Activated T-helper 2 cell treated with anti-CD3 and anti-CD28 coated beads, Interferon-gamma antibody, Interleukin-2, Interleukin-4, amounts not matched to agents 10 μg/mL and 5 μg/mL and 100 μg/mL, durations not matched to agents 14 hours and 24 hours and 36 hours (primary cell): ENCODE measurements around the gene CAMTA1. TPM values are rescaled to one million over a fixed set of nuclear protein-coding genes. Genes with fewer than 3 reads are reported as not detected.
"Not testable (repeated sequence)": the region's sequence is repeated elsewhere in the genome, so short reads cannot be mapped to it uniquely, and the experiment has no call there.

Experiments used
- DNase-seq: peaks from one replicate; pipeline ENCODE4 v3.0.0; 2021; ENCODE audit warnings: low spot score
- H3K27ac Mint-ChIP-seq: one replicate; pipeline ENCODE4 v1.8.0; 2021; ENCODE audit warnings: mixed read lengths
- H3K27me3 Mint-ChIP-seq: one replicate; pipeline ENCODE4 v1.8.0; 2021; ENCODE audit warnings: low read depth, mixed read lengths
- H3K36me3 Mint-ChIP-seq: one replicate; pipeline ENCODE4 v1.8.0; 2021; ENCODE audit warnings: low read depth, mixed read lengths
- H3K4me1 Mint-ChIP-seq: one replicate; pipeline ENCODE4 v1.8.0; 2021; ENCODE audit warnings: low read depth, mixed read lengths
- H3K4me3 Mint-ChIP-seq: one replicate; pipeline ENCODE4 v1.8.0; 2021; ENCODE audit warnings: low read depth, mild to moderate bottlenecking, moderate library complexity, mixed read lengths
- H3K9me3 Mint-ChIP-seq: one replicate; pipeline ENCODE4 v1.8.0; 2021; ENCODE audit warnings: mixed read lengths
- intact Hi-C: fragments of 100-400 bp; cut with micrococcal nuclease; formaldehyde crosslinking; loops from one replicate; pipeline ENCODE4 v1.15.1; 2023
- total RNA-seq: library from RNA; stranded (reverse); gene quantifications from 2 replicates; pipeline ENCODE4 v1.2.3, GENCODE V29; 2022

The CAMTA1 gene
- total RNA-seq, 1 donor from 2014 or later = 62.9 TPM

DNA sequence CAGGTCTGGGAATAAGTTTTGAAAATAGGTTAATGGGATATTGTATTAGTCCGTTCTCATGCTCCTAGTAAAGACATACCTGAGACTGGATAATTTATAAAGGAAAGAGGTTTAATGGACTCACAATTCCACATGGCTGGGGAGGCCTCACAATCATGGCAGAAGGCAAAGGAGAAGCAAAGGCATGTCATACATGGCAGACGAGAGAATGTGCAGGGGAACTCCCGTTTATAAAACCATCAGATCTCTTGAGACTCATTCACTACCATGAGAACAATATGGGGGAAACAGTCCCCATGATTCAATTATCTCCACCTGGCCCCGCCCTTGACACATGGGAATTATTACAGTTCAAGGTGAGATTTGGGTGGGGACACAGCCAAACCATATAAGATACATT is 60.5 kb downstream of the CAMTA1 start:
- H3K27ac Mint-ChIP-seq, H3K27me3 Mint-ChIP-seq, H3K9me3 Mint-ChIP-seq, intact Hi-C loops, DNase-seq, H3K4me3 Mint-ChIP-seq, H3K4me1 Mint-ChIP-seq: not testable (repeated sequence)
- peaks cover 22% of the 10 kb centered on the region for H3K36me3 Mint-ChIP-seq

DNA sequence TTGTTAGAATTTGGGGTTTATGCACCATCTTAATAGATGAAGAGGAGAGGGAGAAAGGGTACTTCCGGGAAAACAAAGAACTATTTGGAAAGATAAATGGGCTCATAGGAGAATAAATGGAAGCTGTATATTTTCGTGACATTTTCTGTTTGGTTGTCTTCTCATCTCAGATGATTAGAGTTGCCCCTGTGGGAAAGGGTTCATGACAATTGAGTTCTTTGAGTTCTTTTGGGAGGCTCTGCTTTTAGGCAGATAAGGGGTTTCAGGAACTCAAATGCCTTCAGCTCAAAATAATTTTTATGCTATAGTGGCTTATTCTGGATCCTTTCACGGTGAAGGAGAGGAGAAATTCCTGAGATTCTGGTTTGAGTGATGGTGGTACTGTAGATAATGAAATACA is 63.6 kb downstream of the CAMTA1 start:
- peaks cover 7% of the 10 kb centered on the region for H3K9me3 Mint-ChIP-seq
- H3K27ac Mint-ChIP-seq = no peak overlapping the region
- H3K36me3 Mint-ChIP-seq = peaks cover 28% of the 10 kb centered on the region
- DNase-seq = no peak
- no peaks in the 10 kb centered on the region for H3K4me1 Mint-ChIP-seq
- no peaks in the 10 kb centered on the region for H3K27me3 Mint-ChIP-seq
- intact Hi-C loops = no loop called here
- no peak overlapping the region for H3K4me3 Mint-ChIP-seq

DNA sequence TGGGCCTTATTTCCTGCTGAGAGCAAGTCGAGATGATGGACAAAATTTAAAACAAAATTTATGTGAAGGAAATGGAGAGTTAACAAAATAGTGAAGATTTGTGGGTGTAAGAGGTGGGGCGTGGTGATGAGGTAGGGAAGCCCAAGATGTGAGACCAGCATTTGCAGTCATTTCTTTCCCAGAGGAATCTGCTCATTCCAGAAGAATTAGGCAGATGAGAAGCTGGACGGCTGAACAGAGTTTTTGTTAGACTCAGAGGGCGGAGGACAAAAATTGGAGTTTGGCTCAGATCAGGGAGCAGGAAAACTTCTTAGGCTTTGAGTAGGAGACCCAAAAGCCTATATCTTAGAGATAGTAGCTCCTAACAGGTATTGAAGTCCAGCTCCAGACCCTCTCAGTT is 65.3 kb downstream of the CAMTA1 start:
- H3K4me1 Mint-ChIP-seq = no peaks in the 10 kb centered on the region
- no peaks in the 10 kb centered on the region for H3K27me3 Mint-ChIP-seq
- peaks cover 23% of the 10 kb centered on the region for H3K36me3 Mint-ChIP-seq
- no peak overlapping the region for H3K27ac Mint-ChIP-seq
- no peak overlapping the region for H3K4me3 Mint-ChIP-seq
- DNase-seq = no peak
- intact Hi-C loops = no loop called here
- peaks cover 3% of the 10 kb centered on the region for H3K9me3 Mint-ChIP-seq

DNA sequence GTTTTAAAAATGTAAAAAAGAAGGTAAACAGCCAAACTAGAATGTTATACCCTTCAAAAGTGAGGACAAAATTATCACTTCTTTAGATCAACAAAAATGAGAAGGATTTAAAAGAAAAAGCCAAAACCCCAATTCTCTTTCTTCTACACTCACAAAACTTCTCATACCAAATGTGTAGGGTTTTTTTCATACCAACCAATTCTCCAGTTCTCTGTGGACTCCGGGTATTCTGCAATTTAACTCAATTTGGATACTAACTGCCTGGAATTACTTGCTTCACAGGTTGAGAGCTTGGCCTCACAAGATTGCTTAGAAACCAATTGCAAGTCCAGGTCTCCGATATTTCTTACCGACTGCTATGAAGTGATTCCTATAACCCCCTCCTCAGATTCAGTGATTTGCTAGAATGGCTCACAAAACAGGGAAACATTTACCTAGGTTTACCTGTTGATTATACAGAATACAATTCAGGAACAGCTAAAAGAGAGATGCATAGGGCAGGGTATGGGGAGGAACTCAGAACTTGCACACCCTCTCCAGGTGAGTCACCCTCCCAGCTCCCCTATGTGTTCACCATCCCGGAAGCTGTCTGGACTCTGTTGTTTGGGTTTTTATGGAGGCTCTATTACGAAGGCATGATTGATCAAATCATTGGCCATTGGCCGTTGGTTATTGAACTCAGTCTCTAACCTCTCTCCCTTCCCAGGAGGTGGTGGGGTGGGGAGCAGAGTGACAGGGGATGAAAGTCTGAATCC is 67.1 kb downstream of the CAMTA1 start:
- no peak for DNase-seq
- H3K4me1 Mint-ChIP-seq = no peaks in the 10 kb centered on the region
- H3K4me3 Mint-ChIP-seq = no peak overlapping the region
- no peaks in the 10 kb centered on the region for H3K9me3 Mint-ChIP-seq
- peaks cover 12% of the 10 kb centered on the region for H3K36me3 Mint-ChIP-seq
- no peaks in the 10 kb centered on the region for H3K27me3 Mint-ChIP-seq
- H3K27ac Mint-ChIP-seq = no peak overlapping the region
- intact Hi-C loops = no loop called here

DNA sequence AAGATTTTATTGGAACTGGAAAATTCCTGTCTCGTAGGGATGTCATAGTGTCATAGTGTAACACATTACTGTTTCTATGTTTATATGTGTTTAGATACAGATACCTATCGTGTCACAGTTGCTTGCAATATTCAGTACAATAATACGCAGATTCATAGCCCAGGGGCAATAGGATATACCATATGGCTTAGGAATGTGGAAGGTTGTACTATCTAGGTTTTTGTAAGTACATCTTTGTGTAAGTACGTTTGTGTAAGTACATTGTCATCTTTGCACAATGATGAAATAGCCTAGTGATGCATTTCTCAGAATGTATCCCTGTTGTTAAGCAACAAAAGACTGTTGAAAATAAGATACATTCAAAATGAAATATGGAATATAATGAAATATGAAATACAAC is 68.9 kb downstream of the CAMTA1 start:
- H3K27me3 Mint-ChIP-seq = no peaks in the 10 kb centered on the region
- peaks cover 11% of the 10 kb centered on the region for H3K36me3 Mint-ChIP-seq
- intact Hi-C loops = no loop called here
- no peaks in the 10 kb centered on the region for H3K9me3 Mint-ChIP-seq
- no peak for DNase-seq
- H3K4me1 Mint-ChIP-seq = no peaks in the 10 kb centered on the region
- H3K27ac Mint-ChIP-seq = no peak overlapping the region
- no peak overlapping the region for H3K4me3 Mint-ChIP-seq

DNA sequence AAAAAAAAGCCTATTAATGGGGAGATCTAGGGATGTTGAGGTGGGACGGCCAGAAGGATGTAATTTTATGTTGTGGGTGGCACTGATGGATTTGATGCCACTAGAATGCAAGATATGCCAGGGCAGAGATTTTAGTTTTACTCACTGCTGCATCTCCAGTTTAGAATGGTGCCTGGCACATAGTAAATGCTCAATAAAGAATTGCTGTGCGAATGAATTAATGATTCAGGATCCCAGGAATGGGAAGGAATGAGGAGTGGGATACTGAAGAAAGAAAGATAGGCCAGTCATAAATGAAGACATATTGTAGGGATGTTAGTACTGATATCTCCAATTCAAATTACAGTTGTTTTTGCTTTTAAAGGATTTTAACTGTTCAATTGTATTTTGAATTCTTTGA is 72.6 kb downstream of the CAMTA1 start:
- H3K27me3 Mint-ChIP-seq = no peaks in the 10 kb centered on the region
- intact Hi-C loops = no loop called here
- peaks cover 7% of the 10 kb centered on the region for H3K4me1 Mint-ChIP-seq
- no peak overlapping the region for H3K27ac Mint-ChIP-seq
- H3K9me3 Mint-ChIP-seq = no peaks in the 10 kb centered on the region
- peaks cover 7% of the 10 kb centered on the region for H3K36me3 Mint-ChIP-seq
- H3K4me3 Mint-ChIP-seq = no peak overlapping the region
- DNase-seq = no peak

DNA sequence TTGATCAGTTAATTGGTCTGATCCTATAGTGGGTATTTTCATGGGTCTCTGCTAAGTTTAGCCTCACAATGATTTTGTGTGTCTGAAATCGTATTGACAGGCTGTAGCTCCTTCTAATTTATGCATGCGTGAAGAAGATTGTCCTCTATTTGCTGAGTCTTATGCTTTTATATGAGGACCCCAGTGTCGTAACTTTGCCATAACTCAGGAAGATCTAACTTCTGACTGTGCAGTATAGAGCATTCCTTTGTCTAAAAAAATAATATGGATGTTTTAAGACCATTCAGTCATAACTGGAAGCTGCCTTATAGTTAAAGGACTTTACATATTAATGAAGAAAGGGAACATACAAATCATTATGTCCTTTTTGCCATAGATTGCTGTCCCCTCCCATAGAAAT is 73.3 kb downstream of the CAMTA1 start:
- intact Hi-C loops = no loop called here
- no peaks in the 10 kb centered on the region for H3K27me3 Mint-ChIP-seq
- no peak overlapping the region for H3K27ac Mint-ChIP-seq
- DNase-seq = no peak
- peaks cover 5% of the 10 kb centered on the region for H3K36me3 Mint-ChIP-seq
- no peaks in the 10 kb centered on the region for H3K9me3 Mint-ChIP-seq
- peaks cover 7% of the 10 kb centered on the region for H3K4me1 Mint-ChIP-seq
- no peak overlapping the region for H3K4me3 Mint-ChIP-seq

DNA sequence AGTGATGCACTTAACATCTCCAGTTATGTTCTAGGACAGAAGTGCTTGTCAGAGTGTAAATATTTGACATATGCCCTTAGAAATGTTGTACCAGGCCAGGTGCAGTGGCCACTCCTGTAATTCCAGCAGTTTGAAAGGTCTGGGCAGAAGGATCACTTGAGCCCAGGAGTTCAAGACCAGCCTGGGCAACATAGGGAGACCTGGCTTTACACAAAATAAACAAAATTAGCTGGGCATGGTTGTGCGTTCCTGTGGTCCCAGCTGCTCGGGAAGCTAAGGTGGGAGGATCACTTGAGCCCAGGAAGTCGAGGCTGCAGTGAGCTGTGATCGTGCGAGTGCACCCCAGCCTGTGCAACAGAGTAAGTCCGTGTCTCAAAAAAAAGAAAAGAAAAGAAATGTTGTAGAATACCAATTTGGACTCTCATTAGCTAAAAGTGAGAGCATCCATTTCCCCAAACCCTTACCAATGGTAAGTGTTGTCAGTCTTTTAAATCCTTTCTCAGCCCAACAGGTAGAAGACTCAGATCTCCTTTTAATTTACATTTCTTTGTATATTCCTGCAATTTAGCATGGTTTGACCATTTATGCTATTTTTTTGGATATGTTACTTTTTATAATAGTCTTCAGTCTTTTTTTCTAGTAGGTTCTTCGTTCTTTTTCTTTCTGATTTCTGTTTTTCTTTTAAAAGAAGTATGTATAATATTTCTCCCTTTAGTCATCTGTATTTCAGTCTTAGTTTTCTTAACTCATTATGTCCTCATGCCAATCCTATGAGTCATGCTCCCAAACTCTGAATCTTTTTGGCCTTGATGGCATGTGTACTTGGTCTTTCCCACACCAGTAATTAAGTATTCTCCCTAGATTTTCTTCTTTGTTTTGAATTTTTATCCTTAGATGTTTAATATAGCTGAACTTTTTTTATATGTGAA is 74.4 kb downstream of the CAMTA1 start:
- Mint-ChIP-seq H3K9me3 (no peaks in the 10 kb centered on the region), H3K27me3 (no peaks in the 10 kb centered on the region), H3K4me3 (no peak overlapping the region), H3K4me1 (peaks cover 7% of the 10 kb centered on the region), H3K36me3 (peaks cover 8% of the 10 kb centered on the region), H3K27ac (no peak overlapping the region)
- intact Hi-C loops = no loop called here
- DNase-seq = no peak

DNA sequence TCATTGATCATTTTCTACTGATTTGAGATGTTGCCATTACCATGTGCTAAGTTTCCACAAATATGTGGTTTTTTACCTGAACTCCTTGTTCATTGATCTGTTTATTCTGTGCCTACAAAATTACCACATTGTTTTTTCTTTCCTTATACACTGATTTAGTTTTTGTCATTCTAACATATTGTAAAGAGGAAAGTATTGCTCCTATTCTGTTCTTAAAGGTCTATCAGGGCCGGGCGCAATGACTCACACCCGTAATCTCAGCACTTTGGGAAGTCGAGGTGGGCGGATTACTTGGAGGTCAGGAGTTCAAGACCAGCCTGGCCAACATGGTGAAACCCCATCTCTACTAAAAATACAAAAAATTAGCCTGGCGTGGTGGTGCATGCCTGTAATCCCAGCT is 75.1 kb downstream of the CAMTA1 start:
- Mint-ChIP-seq H3K27me3 (no peaks in the 10 kb centered on the region), H3K9me3 (no peaks in the 10 kb centered on the region), H3K4me1 (peaks cover 7% of the 10 kb centered on the region), H3K27ac (no peak overlapping the region), H3K4me3 (no peak overlapping the region), H3K36me3 (peaks cover 4% of the 10 kb centered on the region)
- DNase-seq = no peak
- intact Hi-C loops = no loop called here

DNA sequence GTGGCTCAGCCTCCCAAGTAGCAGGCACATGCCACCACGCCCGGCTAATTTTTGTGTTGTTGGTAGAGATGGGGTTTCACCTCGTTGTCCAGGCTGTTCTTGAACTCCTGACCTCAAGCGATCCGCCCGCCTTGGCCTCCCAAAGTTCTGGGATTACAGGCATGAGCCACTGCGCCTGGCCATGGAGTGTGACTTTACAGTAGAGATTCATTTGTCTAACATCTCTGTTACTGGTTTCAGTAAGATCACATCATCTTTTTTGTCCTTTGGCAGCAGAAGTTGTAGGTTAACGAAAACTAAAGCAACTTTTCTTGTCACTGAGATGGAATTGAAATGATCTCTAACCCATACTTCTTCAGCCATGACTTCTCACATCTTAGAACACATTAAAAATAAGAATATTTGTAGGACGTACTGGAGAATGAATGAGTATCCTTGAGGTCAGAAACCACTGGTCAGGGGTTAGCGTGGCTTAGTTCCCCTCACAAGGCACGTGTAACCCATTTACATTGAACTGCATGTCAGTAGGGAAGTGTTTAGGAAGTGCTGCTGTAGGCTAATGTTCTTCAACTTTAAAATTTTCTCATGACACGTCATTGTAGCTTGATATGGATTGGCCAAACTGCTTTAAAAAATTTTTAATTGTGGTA is 75.9 kb downstream of the CAMTA1 start:
- Mint-ChIP-seq H3K36me3 (peaks cover 3% of the 10 kb centered on the region), H3K9me3 (no peaks in the 10 kb centered on the region)

DNA sequence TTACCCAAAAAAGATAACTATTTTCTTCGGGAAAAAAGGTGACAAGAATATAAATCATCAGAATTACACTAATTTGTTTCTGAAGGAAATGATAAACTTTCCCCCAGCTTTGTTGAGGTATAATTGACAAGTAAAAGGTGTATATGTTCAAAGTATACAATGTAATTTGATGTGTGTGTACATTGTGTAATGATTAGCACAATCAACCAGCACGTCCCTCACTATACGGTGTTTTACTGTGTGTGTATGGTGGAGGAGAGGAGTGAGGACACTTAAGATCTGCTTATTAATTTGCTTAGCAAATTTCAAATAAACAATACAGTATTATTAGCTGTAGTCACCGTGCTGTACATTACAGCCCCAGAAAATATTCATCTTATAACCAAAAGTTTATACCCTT is 77.7 kb downstream of the CAMTA1 start:
- H3K4me1 Mint-ChIP-seq = peaks cover 7% of the 10 kb centered on the region
- H3K27me3 Mint-ChIP-seq = no peaks in the 10 kb centered on the region
- intact Hi-C loops = no loop called here
- DNase-seq = no peak
- no peak overlapping the region for H3K27ac Mint-ChIP-seq
- H3K9me3 Mint-ChIP-seq = no peaks in the 10 kb centered on the region
- peaks cover 3% of the 10 kb centered on the region for H3K36me3 Mint-ChIP-seq
- H3K4me3 Mint-ChIP-seq = no peak overlapping the region

More for the DNA sequence above, 75.9 kb downstream of the CAMTA1 start:
- intact Hi-C loops = no loop called here
- Mint-ChIP-seq H3K27ac (no peak overlapping the region), H3K4me3 (no peak overlapping the region), H3K4me1 (peaks cover 7% of the 10 kb centered on the region), H3K27me3 (no peaks in the 10 kb centered on the region)
- no peak for DNase-seq

DNA sequence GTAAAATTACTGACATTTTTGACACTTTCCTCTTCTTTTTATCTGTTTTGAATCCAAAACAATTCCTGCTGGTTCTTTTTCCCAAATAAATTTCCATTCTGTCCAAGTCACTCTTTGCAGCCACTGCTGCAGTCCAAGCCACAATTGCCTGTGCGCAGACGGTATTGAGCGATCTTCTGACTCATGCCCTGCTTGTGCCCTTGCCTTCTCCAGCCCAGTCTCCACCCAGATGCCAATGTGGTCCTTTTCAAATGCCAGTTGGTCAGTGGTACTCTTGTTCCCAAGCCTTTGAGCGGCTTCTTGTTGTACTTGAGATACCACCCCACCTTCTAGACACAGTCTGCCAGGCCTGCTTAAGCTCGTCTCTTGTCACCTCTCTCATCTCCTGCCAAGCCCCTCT is 78.9 kb downstream of the CAMTA1 start:
- peaks cover 11% of the 10 kb centered on the region for H3K4me1 Mint-ChIP-seq
- no peak overlapping the region for H3K27ac Mint-ChIP-seq
- no peak overlapping the region for H3K4me3 Mint-ChIP-seq
- no peaks in the 10 kb centered on the region for H3K9me3 Mint-ChIP-seq
- no peak for DNase-seq
- intact Hi-C loops = no loop called here
- peaks cover 3% of the 10 kb centered on the region for H3K36me3 Mint-ChIP-seq
- no peaks in the 10 kb centered on the region for H3K27me3 Mint-ChIP-seq

DNA sequence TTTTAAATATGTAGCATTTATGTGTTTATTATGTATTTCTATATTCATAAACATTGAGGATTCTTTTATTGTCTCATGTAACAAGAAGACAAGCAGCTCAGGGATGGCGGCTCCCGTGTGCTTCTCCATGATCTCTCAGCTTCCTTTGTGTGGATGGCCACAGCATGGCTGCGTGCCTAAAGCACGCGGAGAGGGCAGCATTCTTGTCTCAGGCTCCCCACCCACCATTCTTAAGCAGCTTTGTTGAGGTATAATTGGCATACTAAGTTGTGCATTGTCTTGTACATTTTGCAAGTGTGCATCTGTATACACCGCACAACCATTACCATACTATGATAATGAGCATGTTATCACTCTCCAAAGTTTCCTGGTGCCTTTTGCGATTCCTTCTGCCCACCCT is 81.6 kb downstream of the CAMTA1 start:
- intact Hi-C loops = no loop called here
- no peaks in the 10 kb centered on the region for H3K27me3 Mint-ChIP-seq

More for the DNA sequence above, 81.6 kb downstream of the CAMTA1 start:
- Mint-ChIP-seq H3K27ac (no peak overlapping the region), H3K36me3 (peaks cover 3% of the 10 kb centered on the region), H3K9me3 (no peaks in the 10 kb centered on the region), H3K4me1 (peaks cover 10% of the 10 kb centered on the region), H3K4me3 (no peak overlapping the region)
- DNase-seq = no peak
